ENCODE data around the gene ERC1.

DNA sequence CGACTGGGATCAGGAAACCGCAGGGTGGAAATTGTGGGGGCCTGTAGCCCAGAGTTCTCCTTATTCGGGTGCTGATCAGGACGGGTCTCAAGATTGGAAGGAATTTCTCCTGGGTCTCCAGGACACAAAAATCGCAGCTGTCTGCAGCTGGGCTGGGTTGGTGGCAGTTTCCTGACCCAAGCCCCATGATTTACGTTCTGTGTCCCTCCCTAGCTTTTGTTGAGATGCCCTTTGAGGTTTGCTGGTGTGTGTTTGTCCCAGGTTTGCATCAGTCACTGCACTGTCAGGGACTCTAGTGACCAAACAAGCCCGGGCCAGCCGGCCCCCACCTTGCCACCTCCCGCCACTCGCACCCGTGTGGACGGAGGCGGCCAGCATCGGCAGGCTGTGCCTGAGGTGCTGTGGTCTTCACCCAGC, 513.9 kb downstream of the ERC1 start:
- no peak for TF ChIP-seq CTCF (IDR thresholded peaks at IDR 0.05; ENCODE audit: low read depth, low read length, poor library complexity, severe bottlenecking)
- no peak for TF ChIP-seq EZH2phosphoT487 (IDR thresholded peaks at IDR 0.05; ENCODE audit: borderline replicate concordance, low read length)

Measured in DOHH2 (cell line).